Bladder microvascular endothelial cell (primary cell): Measurements from ENCODE around the gene PLD6. TPM values are rescaled to one million over a fixed set of nuclear protein-coding genes. Genes with fewer than 3 reads are reported as not detected.

Experiments
- total RNA-seq: library from RNA; depleted of rRNA; stranded (reverse); fragments of >200 nt; gene quantifications from 2 replicates; pipeline ENCODE4 v1.2.3, GENCODE V29; 2014

PLD6 gene, protein sequence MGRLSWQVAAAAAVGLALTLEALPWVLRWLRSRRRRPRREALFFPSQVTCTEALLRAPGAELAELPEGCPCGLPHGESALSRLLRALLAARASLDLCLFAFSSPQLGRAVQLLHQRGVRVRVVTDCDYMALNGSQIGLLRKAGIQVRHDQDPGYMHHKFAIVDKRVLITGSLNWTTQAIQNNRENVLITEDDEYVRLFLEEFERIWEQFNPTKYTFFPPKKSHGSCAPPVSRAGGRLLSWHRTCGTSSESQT
- 1.3 and 2.4 TPM in 2 replicates for total RNA-seq

DNA sequence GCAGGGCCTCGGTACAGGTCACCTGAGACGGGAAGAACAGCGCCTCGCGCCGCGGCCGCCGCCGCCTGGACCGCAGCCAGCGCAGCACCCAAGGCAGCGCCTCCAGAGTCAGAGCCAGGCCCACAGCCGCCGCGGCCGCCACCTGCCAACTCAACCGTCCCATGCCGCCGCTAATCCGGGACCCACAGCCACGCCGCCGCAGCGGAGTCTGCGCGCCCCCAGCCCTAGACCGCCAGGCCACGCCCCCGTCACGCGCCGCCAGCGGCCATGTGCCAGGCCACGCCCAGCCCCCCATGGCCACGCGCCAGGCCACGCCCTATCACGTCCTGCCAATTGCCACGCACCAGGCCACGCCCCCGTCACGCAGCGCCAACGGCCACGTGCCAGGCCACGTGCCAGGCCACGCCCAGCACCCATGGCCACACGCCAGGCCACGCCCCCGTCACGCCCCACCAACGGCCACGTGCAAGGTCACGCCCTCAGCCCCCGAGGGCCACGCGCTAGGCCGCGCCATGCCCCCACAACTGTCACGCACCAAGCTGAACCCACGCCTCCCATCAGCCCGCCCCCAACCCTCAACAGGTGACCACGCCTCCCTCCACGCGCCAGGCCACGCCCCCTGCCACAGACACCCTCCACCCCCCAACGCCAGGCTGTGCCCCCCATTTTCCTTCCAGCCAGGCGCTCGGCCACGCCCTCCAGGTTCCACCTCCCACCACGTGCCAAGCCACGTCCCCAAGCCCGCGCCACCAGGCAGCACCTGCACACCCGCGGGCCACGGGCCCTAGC, at the start of gene PLD6:
Gene PLD6, minus strand, starts transcription at position 210 of the 789 bp plus-strand sequence. Its CDS starts 47 bp downstream, at position 163.

DNA sequence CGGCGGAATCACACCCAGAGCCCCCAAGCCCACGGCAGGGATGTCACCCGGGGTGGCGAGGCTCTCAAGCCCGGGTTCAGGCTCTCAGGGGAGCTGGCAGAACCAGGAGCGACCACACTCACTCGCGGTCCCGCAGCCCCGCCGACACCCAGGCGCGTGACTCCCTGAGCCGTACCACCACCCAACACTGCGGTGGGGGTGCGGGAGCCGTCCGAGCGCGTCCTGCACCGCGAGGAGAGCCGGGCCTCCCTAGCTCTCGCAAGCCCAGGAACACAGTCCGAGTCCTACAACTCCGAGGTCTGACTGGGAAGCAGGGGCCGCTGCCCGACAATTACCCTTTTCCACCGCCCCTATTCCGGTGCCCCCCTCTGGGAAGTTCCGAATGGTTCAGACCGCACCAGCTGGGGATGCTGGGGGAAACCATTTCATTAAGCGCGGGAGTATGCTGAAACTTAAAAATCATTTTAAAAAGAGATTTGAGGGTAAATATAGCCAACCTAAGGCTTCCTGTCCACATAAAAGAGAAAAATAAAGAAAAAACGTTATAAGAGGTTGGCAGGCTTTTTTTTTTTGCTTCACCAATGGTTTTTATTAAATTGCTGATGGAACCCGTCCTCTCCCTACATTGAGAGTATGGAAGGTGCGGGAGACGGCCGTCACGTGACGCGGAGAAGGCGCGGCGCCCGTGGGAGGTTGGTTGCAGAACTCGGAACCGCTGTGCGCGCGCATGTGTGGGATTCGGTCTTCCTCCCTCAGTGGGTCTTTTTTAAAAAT, 31.1 kb upstream of the PLD6 start, which contains the start of gene FLCN:
Gene FLCN, minus strand, starts transcription at position 143 of the 774 bp plus-strand sequence. CDS start 9,031 bp downstream, outside the sequence.

Other genes with a start within 250 kb of the PLD6 start
- not detected in 2 replicates for gene TNFRSF13B, start 234.2 kb downstream of the PLD6 start, total RNA-seq
- gene MPRIP, start 163.9 kb downstream of the PLD6 start, total RNA-seq, result 81.4 and 140 TPM in 2 replicates
- gene FLCN, start 30.8 kb upstream of the PLD6 start, total RNA-seq, result 28.0 and 78.2 TPM in 2 replicates
- 61.0 and 73.4 TPM in 2 replicates for gene COPS3, start 74.9 kb upstream of the PLD6 start, total RNA-seq
- gene NT5M, start 97.0 kb upstream of the PLD6 start, total RNA-seq, result 1.3 and 1.4 TPM in 2 replicates